Activated CD4-positive, alpha-beta T cell treated with anti-CD3 and anti-CD28 coated beads for 24 hours (primary cell): Measurements from ENCODE around the gene PWWP2B.

Source experiments
- DNase-seq, 2 donors: peaks; one replicate each; pipeline ENCODE4 v3.0.0-alpha.2; 2020; ENCODE audit warnings: low read depth in 2 of 2

The PWWP2B gene

DNA sequence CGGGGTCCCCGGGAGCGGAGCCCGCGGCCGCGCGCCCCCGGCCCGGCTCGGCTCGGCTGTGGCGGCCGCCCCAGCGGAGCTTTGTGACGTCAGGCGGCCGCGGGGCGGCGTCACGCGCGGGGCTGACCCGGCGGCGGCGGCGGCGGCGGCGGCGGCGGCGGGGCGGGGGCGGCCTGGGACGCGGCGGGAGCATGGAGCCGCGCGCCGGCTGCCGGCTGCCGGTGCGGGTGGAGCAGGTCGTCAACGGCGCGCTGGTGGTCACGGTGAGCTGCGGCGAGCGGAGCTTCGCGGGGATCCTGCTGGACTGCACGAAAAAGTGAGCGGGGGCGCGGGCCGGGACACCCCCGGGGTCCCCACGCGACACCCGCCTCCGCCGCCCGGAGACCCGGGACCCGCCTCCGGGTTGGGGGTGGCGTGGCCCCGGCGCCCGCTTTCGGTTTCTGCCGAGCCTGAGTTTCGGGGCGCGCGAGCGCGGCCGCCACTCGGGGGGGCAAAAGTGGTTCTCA, at the start of gene PWWP2B:
TSS of gene PWWP2B (plus strand) at position 165 of the 506 bp plus-strand sequence. CDS start at position 192, 27 bp downstream.
- peak; percentile 25 to 27 for DNase-seq

DNA sequence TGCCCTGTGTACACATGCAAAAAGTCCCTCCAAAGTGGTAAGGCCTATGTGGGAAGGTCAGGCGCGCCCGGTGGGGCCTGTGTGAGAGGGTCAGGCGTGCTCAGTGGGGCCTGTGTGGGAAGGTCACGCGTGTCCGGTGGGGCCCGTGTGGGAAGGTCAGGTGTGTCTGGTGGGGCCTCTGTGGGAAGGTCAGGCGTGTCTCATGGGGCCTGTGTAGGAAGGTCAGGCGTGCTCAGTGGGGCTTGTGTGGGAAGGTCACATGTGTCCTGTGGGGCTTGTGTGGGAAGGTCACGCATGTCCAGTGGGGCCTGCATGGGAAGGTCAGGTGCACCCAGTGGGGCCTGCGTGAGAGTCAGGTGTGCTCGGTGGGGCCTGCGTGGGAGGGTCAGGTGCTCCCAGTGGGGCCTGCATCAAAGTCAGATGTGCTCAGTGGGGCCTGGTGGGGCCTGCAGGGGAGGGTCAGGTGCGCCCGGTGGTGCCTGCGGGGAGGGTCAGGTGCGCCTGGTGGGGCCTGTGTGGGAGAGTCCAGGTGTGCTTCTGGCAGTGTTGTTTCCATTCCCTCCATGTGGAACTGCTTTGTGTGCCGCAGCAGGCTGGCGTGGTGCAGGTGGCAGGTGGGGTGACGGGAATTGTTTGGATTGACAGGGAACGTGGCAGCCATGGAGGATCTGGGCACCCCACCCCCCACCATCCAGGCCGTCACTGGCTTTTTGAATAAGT, 49.6 kb upstream of the PWWP2B start:
- no peak for DNase-seq

DNA sequence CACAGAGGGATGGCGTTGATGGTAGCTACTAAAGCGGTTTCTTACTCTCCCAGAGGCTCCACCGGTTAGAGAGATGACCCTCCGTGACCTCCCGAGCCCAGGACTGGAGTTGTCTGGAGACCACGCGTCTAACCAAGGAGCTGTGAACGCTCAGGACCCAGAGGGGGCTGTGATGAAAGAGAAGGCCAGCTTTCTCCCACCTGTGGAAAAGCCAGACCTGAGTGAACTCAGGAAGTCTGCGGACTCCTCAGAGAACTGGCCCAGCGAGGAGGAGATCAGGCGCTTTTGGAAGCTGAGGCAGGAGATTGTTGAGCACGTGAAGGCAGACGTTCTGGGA, 49.1 kb upstream of the PWWP2B start:
- no peak for DNase-seq

DNA sequence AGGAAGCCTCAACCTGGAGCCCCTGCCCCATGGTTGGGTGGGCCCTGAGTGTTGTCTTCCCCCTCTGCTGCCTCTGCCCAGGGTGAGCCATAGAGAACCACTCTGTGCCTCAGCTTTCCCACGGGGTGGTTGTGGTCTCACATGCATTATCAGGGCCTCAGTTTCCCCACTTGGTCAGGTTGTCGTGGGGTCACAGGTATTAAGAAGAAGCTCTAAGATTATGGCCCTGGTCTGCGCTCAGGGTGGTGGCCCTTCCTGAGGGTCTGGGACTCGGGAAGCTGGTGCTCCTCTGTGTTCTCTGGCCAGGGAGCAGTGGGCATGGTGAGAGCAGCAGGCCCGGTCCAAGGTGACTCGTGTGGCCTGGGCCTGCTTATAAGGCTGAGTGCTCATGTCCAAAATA, 47.2 kb upstream of the PWWP2B start:
- DNase-seq = no peak

DNA sequence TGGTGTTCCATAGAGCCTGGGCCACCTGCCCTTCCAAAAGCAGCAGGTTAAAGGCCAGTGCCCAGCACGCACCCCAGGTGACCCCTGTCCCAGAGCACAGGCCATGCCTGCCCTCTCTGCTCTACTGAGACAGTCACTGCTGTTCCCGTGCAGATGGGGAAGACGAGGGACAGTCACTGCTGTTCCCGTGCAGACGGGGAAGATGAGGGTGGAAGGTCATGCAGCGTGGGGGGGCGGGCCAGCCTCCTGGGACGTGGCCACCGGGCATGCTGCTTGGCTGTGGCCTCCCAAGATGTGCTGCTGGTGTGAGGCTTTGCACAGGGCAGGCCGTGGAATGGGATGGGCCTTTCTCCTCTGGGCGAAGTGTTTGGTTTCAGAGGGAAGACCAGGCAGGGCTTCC, 46.6 kb upstream of the PWWP2B start:
- no peak for DNase-seq

DNA sequence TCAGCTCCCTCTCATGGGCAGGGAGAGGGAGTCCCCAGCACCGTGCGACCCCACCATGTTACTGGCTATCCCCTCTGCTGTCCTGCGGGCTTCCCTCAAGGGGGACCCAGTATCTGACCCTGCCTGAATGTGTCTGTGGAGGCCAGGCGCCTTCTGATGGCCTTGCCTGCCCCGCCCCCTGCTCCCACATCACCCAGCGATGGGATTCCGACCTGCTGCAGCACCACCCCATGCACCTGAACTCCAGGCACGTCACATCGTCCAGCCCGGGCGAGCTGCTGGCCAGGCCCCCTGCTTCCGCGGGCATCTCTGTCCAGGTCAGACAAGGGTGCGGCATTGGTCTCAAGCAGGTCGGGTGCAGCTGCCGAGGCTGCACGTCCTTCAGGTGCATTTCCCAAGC, 46.1 kb upstream of the PWWP2B start:
- DNase-seq = no peak

DNA sequence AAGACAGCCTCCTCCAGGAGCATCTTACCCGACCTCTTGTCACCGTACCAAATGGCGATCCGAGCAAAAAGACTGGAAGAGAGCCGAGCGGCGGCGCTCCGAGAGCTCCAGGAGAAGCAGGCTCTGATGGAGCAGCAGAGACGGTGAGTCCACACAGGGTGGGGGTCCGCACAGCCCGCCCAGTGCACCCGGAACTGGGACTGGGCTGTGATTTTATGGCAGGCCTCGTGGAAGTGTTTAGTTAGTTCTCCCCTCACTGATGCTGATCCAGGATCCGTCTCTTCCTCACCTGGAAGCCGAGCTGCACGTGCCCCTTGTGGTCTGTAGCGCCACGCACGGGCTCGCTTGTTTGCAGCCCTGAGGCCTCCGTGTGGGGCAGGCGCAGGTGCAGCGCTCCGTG, 45.4 kb upstream of the PWWP2B start:
- no peak for DNase-seq

DNA sequence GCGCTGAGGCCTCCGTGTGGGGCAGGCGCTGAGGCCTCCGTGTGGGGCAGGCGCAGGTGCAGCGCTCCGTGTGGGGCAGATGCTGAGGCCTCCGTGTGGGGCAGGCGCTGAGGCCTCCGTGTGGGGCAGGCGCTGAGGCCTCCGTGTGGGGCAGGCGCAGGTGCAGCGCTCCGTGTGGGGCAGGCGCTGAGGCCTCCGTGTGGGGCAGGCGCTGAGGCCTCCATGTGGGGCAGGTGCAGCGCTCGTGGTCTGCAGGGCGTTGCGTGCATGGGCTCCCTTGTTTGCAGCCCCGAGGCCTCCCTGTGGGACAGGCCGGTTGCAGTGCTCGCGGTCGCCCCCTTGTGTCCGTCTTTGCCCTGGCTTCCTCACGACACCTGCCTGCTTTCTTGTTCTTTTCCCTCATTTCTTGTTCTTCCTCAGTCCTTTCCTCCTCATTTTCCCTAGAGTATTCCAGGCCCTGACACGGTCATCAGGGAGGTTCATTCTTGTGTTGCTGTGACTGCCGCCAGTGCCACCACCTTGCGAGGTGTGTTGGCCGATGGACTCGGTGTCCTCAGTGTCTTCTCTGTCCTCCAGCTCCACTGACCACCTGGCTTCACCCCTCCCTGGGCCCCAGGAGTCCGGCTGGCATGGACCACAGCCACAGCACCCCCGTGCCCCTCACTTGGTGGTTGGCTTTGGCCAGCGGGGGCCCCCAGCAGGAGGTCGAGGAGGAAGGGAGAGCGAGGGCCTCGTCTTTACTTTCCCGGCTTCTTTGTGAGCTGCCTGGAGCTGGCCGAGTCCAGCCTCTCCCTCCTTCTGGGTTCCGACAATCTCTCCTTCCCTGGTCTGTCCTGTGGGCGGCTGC, 44.3 kb upstream of the PWWP2B start:
- DNase-seq = peak; percentile 69 to 77

DNA sequence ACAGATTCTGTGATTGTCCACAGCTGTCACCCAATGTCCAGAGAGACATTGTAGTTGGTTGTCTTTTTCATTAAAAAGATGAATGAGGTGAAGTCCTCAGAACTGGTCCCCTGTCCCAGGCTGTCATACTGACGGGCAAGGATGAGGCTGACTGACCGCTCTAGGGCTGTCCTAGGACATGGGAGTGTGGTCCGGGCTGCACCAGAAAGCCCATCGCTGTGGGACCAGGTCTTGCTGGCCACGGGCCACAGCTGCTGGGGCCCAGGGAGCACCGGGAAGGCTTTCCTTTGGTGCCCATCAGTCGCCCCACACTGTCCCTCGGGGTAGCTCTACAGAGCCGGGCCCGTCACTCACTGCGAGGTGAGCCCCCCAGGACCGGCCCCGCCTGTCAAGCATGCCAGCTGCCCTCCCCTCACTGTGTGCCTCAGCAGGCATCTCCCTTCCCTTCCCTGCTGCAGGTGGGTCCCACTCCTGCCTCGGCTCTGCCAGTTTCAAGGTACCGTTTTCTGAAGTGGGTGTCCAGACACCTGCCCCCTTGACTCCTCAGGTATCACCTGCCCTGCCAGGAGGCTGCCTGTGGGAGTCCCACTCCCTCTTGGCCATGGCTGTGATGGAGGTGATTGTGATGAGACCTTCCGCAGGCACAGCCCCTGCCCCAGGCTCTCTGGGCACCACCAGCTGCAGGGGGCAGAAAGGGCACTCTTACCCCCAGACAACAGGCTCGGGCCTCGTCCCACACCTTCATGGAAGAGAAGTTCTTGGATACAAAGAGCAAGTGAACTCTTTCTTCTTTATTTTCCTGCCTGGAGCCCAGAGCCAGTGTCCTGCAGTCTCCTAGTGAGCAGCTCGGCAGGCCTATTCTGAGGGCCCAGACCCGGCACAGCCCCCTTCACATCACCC, 43.3 kb upstream of the PWWP2B start:
- no peak for DNase-seq

DNA sequence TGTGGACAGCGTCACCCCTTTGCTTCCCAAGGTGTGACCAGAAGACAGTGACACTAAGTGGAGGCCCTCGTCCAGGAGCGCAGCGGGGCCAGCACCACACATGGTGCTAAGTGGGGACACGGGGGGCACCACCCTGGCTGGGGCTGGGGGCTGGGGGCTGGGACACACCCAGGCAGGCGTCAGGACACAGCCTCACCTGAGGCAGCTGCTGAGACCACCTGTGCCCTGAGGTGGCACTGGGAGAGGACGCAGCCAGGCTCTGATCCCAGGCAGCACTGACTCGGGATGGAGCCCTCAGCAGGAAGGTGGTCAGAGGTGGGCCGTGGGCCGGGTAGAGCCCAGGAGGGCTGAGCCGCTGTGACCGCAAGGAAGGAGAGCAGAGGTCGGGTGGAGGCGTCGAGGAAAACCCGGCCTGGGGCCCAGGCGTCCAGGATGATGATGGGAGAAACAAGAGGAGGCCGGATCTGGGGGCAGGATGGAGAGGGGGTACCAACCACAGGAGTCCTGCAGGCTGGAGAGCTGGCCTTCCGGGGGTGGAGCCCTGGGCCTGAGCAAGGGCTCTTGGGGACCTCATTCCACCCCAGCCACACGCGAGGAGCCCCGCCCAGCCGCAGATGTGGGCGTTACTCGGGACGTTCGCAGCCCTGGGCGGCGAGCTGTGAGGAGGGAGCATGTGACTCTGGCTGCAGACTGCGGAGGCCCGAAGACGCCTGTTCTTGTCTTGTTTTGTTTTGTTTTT, 42.5 kb upstream of the PWWP2B start:
- DNase-seq = no peak

DNA sequence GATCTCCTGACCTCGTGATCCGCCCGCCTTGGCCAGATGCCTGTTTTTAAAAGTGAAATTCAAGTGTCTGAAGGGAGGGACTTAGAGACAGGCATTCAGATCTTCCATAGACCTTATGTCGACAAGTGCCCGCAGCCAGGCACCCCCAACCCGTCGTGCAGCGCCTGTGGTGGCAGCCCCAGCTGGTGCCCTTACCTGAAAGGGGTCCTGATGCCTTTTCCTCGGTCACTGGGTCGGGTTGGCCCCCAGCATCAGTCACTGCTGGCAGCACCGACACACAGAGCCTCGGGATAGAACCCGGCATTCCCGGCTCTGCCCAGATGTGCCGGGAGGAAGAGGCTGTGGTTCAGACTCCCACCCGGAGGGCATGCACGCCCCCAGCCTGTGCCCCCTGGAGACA, 41.7 kb upstream of the PWWP2B start:
- DNase-seq = no peak

DNA sequence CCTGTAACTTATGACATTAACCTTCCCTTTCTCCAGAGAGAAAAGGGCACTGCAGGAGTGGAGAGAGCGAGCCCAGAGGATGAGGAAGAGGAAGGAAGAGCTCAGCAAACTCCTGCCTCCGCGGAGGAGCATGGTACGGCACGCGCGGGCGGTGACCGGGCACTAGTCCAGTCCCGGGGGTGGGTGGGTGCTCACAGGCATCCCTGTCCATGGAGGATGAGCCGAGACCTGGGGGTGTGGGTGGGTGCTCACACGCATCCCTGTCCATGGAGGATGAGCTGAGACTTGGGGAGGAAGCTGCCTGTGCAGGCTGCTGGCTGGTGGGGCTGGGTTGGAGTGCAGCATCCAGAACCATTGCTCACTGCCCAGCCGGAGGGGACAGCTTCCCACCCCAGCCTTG, 41.2 kb upstream of the PWWP2B start:
- DNase-seq = no peak

DNA sequence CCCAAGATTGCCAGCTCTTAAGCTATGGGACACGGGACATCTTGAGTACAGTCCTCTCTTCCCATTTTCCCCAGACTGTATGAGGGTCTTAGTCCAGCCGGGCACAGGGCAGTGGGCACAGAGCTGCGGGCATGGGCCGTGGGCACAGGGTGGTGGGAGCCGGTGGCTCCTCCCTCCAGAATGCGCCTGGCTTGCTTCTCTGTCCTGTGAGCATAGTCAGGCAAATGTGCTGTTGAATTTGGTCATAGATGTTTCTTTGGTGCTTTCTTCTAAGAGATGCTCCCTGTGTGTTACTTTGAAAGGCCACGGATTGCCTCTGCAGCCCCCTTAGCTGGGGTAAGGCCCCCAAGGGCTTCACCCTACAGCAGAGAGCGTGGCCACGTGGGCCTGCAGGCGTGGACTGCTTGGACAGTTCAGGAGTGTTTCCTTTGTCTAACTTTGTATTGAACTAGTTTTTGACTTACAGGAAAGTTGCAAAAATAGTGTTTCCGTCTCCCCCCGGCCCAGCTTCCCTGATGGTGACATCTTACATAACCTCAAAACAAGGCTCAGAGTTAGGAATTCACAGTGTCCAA, 40.3 kb upstream of the PWWP2B start:
- DNase-seq = no peak

DNA sequence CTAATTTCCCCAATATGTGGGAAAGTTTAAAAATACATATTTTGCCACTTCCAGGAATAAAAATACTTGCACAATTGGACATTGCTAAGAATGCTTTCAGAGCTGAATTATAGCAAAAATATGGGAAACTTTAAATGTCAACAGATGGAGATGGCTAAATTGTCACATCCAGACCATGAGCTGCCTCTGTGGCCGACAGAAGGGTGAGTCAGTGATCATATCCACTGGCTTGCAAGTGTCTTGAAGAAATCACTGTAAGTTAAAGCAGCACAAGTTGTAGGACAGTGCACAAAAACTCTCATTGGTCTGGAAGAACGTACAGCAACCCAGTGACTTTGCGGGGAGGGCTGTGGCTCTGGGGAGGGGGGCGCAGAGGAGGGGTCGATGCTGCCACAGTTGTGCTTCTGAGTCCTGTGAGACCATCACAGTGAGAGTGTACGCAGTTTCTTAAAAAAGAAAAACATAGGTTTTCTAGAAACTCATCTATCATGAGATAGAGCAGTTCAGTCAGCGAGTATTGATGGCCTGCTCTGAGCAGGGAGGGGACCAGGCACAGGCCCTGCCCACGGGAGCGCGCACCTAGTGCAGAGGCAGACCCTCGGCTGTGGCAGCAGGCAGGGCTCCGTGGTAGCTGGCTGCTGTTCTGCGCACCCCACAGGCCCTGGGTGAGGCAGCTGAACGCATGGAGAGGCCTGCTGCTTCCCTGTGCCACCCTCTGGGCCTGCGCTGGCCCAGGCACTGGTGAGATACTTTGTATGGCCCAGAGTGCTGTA, 39.5 kb upstream of the PWWP2B start:
- DNase-seq = no peak

DNA sequence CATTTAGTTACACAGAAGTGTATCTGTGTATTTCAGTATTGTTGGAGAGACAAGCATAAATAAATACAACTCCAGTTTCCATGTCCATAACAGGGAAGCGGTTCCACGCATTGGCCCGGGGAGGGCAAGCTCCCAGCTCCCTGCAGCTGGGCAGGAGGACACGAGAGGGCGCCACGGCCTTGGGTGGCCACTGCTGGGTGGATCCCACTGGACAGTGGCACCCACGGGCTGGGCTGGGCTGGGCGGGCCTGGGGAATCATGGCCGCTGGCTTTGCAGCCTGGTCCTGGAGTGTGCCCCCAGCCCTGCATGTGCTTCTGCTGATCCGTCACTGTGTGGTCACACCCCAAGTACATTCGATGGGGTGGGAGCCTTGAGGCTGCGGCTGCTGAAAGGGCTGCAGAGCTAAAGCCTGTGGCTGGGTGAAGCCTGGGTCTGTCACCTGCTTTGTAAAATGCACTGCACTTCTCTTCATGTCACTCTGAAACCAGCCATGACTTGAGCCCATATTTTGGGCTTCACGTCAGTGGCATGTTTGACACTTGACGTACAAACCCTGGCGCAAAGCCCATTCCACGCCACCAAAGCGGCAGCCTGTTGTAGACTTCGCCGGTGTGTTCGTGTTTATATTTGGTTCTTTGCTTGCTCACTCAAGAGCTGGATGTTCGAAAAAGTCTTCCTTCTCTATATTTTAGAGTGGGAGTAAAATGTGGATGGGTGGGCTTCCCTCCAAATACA, 37.5 kb upstream of the PWWP2B start:
- DNase-seq = no peak

DNA sequence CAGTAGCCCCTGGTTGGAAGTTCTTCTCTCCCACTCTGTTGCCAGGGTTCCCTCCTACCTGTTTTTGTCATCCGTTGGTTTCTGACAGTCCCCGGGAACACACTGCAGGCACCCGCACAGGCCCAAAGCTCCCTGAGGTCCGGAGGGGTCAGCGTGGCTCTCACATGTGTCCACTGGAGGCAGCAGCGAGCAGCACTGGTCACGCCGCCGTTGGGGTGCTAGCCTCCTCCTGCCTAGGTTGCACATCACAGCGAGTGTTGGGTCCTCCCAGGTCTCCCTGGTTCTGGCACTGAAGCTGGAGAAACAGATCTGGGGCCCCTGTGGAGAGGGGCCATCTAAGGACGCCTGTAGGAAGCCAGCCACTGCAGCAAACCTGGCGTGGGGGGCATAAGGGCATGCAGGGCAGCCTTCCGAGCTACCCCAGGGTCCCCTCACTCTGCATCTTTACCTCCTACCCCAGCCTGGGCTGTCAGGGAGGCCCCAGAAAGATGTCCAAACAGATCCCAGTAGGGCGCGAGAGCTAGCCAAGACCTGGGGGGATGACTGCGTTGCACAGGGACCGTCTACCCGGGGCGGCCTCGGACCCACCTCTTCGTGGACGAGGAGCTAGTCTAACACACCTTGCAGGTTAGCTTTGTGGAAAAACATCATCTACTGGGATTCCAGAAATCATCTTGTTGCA, 36.1 kb upstream of the PWWP2B start:
- DNase-seq = peak; percentile 20 to 27

DNA sequence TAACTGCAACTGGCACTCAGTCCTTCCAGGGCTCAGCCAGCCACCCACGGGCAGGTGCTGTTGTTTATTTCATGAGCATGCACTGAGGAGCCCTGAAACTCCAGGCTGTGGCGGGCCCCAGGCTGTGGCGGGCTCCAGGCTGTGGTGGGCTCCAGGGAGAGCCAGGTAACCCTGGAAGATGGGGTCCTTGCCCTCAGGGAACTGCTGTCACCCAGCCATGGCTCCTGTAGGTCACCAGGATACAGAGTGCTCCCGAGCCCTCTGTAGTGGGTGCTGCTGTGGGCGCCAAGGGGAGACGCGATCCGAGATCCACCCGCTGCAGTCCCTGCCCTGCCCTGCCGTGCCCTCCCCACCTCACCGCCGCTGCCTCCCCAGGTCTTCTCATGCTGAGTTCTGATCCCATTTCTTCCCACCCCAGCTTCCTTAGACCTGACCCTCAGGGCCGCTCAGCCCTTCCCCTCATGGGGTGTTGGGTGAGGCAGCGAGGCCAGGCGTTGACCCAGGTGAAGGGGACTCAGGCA, 35.4 kb upstream of the PWWP2B start:
- DNase-seq = no peak

DNA sequence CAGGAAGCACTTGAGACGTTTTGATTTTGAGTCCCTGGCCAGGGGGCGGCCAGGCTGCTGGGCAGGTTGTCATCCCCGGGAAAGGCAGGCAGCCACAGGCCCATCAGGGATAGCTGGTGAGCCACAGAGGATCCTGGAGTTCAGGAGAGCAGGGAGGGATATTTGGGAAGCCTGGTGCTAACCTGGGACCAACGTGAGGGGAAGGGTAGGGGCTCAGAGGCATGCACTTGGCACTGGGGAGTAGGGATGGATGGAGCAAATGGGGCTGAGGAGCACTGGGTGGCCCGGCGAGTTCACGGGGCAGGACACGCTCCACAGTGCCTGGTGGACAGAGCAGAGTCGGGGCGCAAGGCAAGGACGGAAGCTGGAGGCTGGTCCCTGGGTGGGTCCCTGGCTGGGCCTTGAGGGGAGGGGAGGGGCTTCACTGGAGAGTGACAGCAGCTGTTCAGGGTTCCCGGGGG, 34.8 kb upstream of the PWWP2B start:
- DNase-seq = no peak

DNA sequence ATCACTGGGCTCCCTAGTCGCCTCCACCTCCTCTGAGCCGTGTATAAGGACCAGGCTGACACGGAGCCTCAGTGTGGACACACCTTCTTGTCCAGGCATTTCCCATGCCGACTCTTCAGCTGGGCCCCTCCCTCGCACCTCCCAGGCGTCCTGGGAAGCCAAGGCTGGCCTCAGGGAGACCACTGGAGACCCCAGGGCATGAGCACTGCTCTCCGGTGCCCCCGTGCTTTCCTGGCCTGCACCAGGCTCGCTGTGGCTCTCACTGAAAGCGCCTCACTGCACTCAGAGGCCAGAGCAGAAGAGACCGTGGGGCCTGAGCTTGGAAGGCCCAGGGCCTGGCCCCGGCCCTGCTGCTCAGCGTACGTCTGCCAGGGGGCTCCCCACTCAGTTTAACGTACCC, 33.6 kb upstream of the PWWP2B start:
- DNase-seq = no peak
